Smooth muscle cell (in vitro differentiated cells): ENCODE measurements around the gene ABCE1. TPM values are rescaled to one million over a fixed set of nuclear protein-coding genes. Genes with fewer than 3 reads are reported as not detected.
A peak's percentile ranks its signal among the peaks of the same experiment; 100 is the strongest.

ENCODE experiments used
- DNase-seq: peaks from one replicate; lab custom pipeline; 2025; ENCODE audit not compliant: unreplicated experiment; lab: John Stamatoyannopoulos, UW
- H2AFZ ChIP-seq: fragments of 200-600 bp; sonication (generic); 2 replicates; pipeline ENCODE4 v1.6.0; 2016; ENCODE audit warnings: antibody characterized with exemption, low read depth, mild to moderate bottlenecking
- H3F3A ChIP-seq: fragments of 200-600 bp; sonication (generic); 2 replicates; pipeline ENCODE4 v1.6.0; 2017; ENCODE audit warnings: antibody characterized with exemption, low read depth
- H3K27ac ChIP-seq: fragments of 200-600 bp; sonication (generic); 2 replicates; pipeline ENCODE4 v1.5.1; 2016; ENCODE audit warnings: low read depth, mild to moderate bottlenecking
- H3K27me3 ChIP-seq: fragments of 200-600 bp; sonication (generic); 2 replicates; pipeline ENCODE4 v1.6.1; 2016; ENCODE audit warnings: low read depth, mild to moderate bottlenecking
- H3K36me3 ChIP-seq: fragments of 200-600 bp; sonication (generic); 2 replicates; pipeline ENCODE4 v1.5.1; 2016; ENCODE audit warnings: low read depth
- H3K4me1 ChIP-seq: fragments of 200-600 bp; sonication (generic); 2 replicates; pipeline ENCODE4 v1.5.1; 2016; ENCODE audit warnings: low read depth
- H3K4me2 ChIP-seq: fragments of 200-600 bp; sonication (generic); 2 replicates; pipeline ENCODE4 v1.6.0; 2016; ENCODE audit warnings: mild to moderate bottlenecking
- H3K4me3 ChIP-seq: fragments of 200-600 bp; sonication (generic); 2 replicates; pipeline ENCODE4 v1.5.1; 2016; ENCODE audit warnings: mild to moderate bottlenecking
- H3K79me2 ChIP-seq: fragments of 200-600 bp; sonication (generic); 2 replicates; pipeline ENCODE4 v1.6.0; 2016; ENCODE audit warnings: low read depth, mild to moderate bottlenecking
- H3K9ac ChIP-seq: fragments of 200-600 bp; sonication (generic); 2 replicates; pipeline ENCODE4 v1.6.0; 2016; ENCODE audit warnings: low read depth
- H3K9me3 ChIP-seq: fragments of 200-600 bp; sonication (generic); replicated peaks from 2 replicates; pipeline ENCODE4 v1.5.1; 2016; ENCODE audit warnings: low read depth
- H4K20me1 ChIP-seq: fragments of 200-600 bp; sonication (generic); 2 replicates; pipeline ENCODE4 v1.6.0; 2016; ENCODE audit warnings: low read depth
- CTCF ChIP-seq: fragments of 200-600 bp; sonication (generic); IDR thresholded peaks from 2 replicates; pipeline ENCODE4 v1.5.1; 2017; ENCODE audit warnings: borderline replicate concordance, mild to moderate bottlenecking, antibody characterized with exemption; ENCODE audit not compliant: insufficient read depth, poor library complexity, severe bottlenecking
- WGBS: methylation state at CpG from one replicate; pipeline ENCODE4 v1.1.7; 2016; ENCODE audit warnings: low lambda C conversion rate; 5-methylcytosine and 5-hydroxymethylcytosine counted together
- polyA plus RNA-seq: library from polyadenylated mRNA; unstranded; fragments of >200 nt; fragmentation: Nextera tagmentation; extraction: Ambion mirVana; gene quantifications from 2 replicates; pipeline ENCODE4 v1.2.1, GENCODE V29; 2016
- total RNA-seq: library from RNA; depleted of rRNA; stranded (reverse); fragments of >200 nt; gene quantifications from 2 replicates; pipeline ENCODE4 v1.2.3, GENCODE V29; 2014

Gene ABCE1
- total and polyA plus RNA-seq, 2 experiments from 2014 or later, result 29.6 to 91.8 TPM

- Histone ChIP-seq H3K4me2 (no peak overlapping the region), H3K9me3 (no peaks in the 10 kb centered on the region), H3K79me2 (peaks cover 68% of the 10 kb centered on the region), H3K4me1 (no peaks in the 10 kb centered on the region), H2AFZ (no peak overlapping the region), H3F3A (no peaks in the 10 kb centered on the region), H3K27me3 (no peaks in the 10 kb centered on the region), H3K4me3 (no peak overlapping the region), H3K36me3 (peaks cover 5% of the 10 kb centered on the region), H3K27ac (peak overlapping the region; percentile 70), H4K20me1 (no peaks in the 10 kb centered on the region), H3K9ac (peak overlapping the region; percentile 13)
- TF ChIP-seq CTCF, result no peak
- no peak for DNase-seq
- 44% methylated on average over 1 of the region's 1 CpG for WGBS
Observed at GRCh38 chr4:145083891-145084605, 14.1 kb upstream of the ABCE1 start.

GRCh38 chr4:145090380-145090779 is 7.7 kb upstream of the ABCE1 start:
- no peak overlapping the region for H3K4me2 ChIP-seq
- H3F3A ChIP-seq, result no peaks in the 10 kb centered on the region
- H3K9me3 ChIP-seq, result peaks cover 5% of the 10 kb centered on the region
- peaks cover 82% of the 10 kb centered on the region for H3K79me2 ChIP-seq
- TF ChIP-seq CTCF, result no peak
- H3K27ac ChIP-seq, result no peak overlapping the region
- no peak overlapping the region for H3K9ac ChIP-seq
- H4K20me1 ChIP-seq, result no peaks in the 10 kb centered on the region
- DNase-seq, result no peak
- peaks cover 33% of the 10 kb centered on the region for H3K36me3 ChIP-seq
- H3K27me3 ChIP-seq, result no peaks in the 10 kb centered on the region
- no peak overlapping the region for H3K4me3 ChIP-seq
- no peak overlapping the region for H2AFZ ChIP-seq
- no peaks in the 10 kb centered on the region for H3K4me1 ChIP-seq
- 92% methylated on average over 1 of the region's 1 CpG for WGBS

- Histone ChIP-seq H4K20me1 (no peaks in the 10 kb centered on the region), H3K27ac (no peak overlapping the region), H3K36me3 (peaks cover 33% of the 10 kb centered on the region), H2AFZ (no peak overlapping the region), H3K9me3 (peaks cover 5% of the 10 kb centered on the region), H3K4me2 (no peak overlapping the region), H3K9ac (no peak overlapping the region), H3K4me3 (no peak overlapping the region), H3K27me3 (no peaks in the 10 kb centered on the region), H3K4me1 (peaks cover 7% of the 10 kb centered on the region), H3K79me2 (peaks cover 79% of the 10 kb centered on the region), H3F3A (no peaks in the 10 kb centered on the region)
- no peak for TF ChIP-seq CTCF
- no peak for DNase-seq
- 99% methylated on average over 2 of the region's 2 CpGs for WGBS
Observed at GRCh38 chr4:145093638-145094037, 4.5 kb upstream of the ABCE1 start.

GRCh38 chr4:145097331-145097820 is 735 bp upstream of the ABCE1 start:
- Histone ChIP-seq H3K36me3 (peaks cover 24% of the 10 kb centered on the region), H3K9ac (peak overlapping the region; percentile 95), H3K27me3 (no peaks in the 10 kb centered on the region), H3K27ac (peak overlapping the region; percentile 98), H3K4me3 (peak overlapping the region; percentile 77), H2AFZ (peak overlapping the region; percentile 97), H3K9me3 (peaks cover 5% of the 10 kb centered on the region), H3F3A (no peaks in the 10 kb centered on the region), H3K4me2 (peak overlapping the region; percentile 90), H4K20me1 (peaks cover 18% of the 10 kb centered on the region), H3K79me2 (peaks cover 90% of the 10 kb centered on the region), H3K4me1 (peaks cover 24% of the 10 kb centered on the region)
- no peak for DNase-seq
- TF ChIP-seq CTCF, result no peak
- WGBS, result 29% methylated on average over 10 of the region's 10 CpGs
